Measurements from ENCODE around the gene LILRB5.
"Not testable (repeated sequence)": the region's sequence is repeated elsewhere in the genome, so short reads cannot be mapped to it uniquely, and the experiment has no call there.

The LILRB5 gene

GRCh38 chr19:54282686-54283470, 25.8 kb upstream of the LILRB5 start:
- Histone ChIP-seq H3K36me3 (ENCODE audit: low read depth) (no peaks in the 10 kb centered on the region), H3K27me3 (ENCODE audit: insufficient read depth, poor library complexity, severe bottlenecking) (peaks cover 2% of the 10 kb centered on the region), H3K4me1 (ENCODE audit: insufficient read depth, poor library complexity, severe bottlenecking) (no peaks in the 10 kb centered on the region), H3K9me3 (ENCODE audit: severe bottlenecking) (no peaks in the 10 kb centered on the region), H3K27ac (ENCODE audit: poor library complexity, severe bottlenecking) (no peak overlapping the region), H3K4me3 (ENCODE audit: severe bottlenecking) (no peak overlapping the region)
- DNase-seq (ENCODE audit: low spot score), result no peak
- TF ChIP-seq, protein P1, sequence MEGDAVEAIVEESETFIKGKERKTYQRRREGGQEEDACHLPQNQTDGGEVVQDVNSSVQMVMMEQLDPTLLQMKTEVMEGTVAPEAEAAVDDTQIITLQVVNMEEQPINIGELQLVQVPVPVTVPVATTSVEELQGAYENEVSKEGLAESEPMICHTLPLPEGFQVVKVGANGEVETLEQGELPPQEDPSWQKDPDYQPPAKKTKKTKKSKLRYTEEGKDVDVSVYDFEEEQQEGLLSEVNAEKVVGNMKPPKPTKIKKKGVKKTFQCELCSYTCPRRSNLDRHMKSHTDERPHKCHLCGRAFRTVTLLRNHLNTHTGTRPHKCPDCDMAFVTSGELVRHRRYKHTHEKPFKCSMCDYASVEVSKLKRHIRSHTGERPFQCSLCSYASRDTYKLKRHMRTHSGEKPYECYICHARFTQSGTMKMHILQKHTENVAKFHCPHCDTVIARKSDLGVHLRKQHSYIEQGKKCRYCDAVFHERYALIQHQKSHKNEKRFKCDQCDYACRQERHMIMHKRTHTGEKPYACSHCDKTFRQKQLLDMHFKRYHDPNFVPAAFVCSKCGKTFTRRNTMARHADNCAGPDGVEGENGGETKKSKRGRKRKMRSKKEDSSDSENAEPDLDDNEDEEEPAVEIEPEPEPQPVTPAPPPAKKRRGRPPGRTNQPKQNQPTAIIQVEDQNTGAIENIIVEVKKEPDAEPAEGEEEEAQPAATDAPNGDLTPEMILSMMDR (IDR thresholded peaks at IDR 0.05; ENCODE audit: poor library complexity, severe bottlenecking), result no peak
- ATAC-seq (ENCODE audit: low read depth), result no peak

- not testable (repeated sequence) for H3K36me3 ChIP-seq (ENCODE audit: low read depth); H3K4me1 ChIP-seq (ENCODE audit: insufficient read depth, poor library complexity, severe bottlenecking); ATAC-seq (ENCODE audit: low read depth)
Observed at GRCh38 chr19:54281729-54282075, 24.6 kb upstream of the LILRB5 start.

DNA sequence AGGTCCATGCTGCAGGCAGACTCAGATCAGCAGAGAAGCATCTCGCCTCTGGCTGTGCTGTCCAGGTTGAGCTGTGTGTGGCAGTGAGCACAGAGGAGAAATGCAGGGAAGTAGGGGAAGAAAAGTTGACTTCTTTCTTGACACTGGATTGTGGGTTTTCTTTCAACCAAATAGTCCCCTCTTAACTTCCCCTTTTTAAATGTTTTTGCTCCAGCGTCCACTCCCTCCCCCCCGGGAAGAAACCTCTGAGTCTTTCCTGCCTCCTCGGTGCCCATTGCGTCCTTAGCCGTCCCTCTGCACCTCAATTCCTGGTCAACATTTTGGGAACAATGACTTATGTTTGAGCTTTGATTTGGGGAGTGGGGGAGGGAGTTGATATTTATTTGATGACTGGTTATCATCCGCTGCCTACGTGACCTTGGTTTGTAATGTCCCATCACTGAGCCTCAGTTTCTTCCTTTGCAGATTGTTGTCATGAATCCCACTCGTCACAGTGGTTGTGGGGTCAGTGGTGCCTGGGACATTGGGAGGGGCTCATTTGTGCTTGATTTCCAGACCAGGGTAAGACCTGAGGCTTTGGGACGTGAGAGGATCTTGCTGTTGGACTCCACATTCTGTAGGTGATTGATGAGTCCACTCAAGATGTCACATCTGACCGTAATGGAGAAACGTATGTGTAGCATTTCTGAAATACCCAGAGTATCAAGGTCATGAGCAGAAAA, 24.1 kb upstream of the LILRB5 start, which contains the start of gene LILRB2:
Gene LILRB2 (minus strand): TSS at position 104 of the 722 bp plus-strand sequence. CDS start 614 bp downstream, outside the sequence.
- TF ChIP-seq, protein P1 (IDR thresholded peaks at IDR 0.05; ENCODE audit: poor library complexity, severe bottlenecking), result no peak
- no peaks in the 10 kb centered on the region for H3K9me3 ChIP-seq (ENCODE audit: severe bottlenecking)
- peaks cover 2% of the 10 kb centered on the region for H3K27me3 ChIP-seq (ENCODE audit: insufficient read depth, poor library complexity, severe bottlenecking)
- no peaks in the 10 kb centered on the region for H3K4me1 ChIP-seq (ENCODE audit: insufficient read depth, poor library complexity, severe bottlenecking)
- no peaks in the 10 kb centered on the region for H3K36me3 ChIP-seq (ENCODE audit: low read depth)
- ATAC-seq (ENCODE audit: low read depth), result no peak
- H3K27ac ChIP-seq (ENCODE audit: poor library complexity, severe bottlenecking), result no peak within 1 kb of the TSS
- no peak for DNase-seq (ENCODE audit: low spot score)
- no peak within 1 kb of the TSS for H3K4me3 ChIP-seq (ENCODE audit: severe bottlenecking)

More at GRCh38 chr19:54281729-54282075, 24.6 kb upstream of the LILRB5 start:
- not testable (repeated sequence) for H3K4me3 ChIP-seq (ENCODE audit: severe bottlenecking); DNase-seq (ENCODE audit: low spot score); H3K9me3 ChIP-seq (ENCODE audit: severe bottlenecking); H3K27ac ChIP-seq (ENCODE audit: poor library complexity, severe bottlenecking); H3K27me3 ChIP-seq (ENCODE audit: insufficient read depth, poor library complexity, severe bottlenecking)

DNA sequence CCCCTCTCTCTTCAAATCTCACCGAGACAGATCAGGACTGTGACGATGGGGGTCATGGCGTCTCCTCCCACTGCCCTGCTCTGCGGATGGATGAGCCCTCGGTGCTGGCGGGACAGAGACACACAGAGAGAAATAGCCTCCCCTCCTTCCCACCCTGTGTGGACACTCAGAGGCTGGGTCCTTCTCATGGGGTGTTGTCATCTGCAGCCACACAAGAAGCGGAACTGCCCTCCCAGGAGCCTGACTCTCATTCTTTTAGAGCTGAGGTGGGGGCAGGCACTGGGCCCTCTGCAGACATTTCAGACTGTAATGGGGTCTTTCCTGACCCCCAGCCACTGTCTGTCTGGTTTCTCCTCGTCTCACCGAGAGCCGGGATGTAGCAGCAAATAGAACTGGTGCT, 23.4 kb upstream of the LILRB5 start:
- not testable (repeated sequence) for H3K4me1 ChIP-seq (ENCODE audit: insufficient read depth, poor library complexity, severe bottlenecking); H3K36me3 ChIP-seq (ENCODE audit: low read depth); H3K27me3 ChIP-seq (ENCODE audit: insufficient read depth, poor library complexity, severe bottlenecking); H3K9me3 ChIP-seq (ENCODE audit: severe bottlenecking); H3K27ac ChIP-seq (ENCODE audit: poor library complexity, severe bottlenecking); ATAC-seq (ENCODE audit: low read depth); DNase-seq (ENCODE audit: low spot score); H3K4me3 ChIP-seq (ENCODE audit: severe bottlenecking)

DNA sequence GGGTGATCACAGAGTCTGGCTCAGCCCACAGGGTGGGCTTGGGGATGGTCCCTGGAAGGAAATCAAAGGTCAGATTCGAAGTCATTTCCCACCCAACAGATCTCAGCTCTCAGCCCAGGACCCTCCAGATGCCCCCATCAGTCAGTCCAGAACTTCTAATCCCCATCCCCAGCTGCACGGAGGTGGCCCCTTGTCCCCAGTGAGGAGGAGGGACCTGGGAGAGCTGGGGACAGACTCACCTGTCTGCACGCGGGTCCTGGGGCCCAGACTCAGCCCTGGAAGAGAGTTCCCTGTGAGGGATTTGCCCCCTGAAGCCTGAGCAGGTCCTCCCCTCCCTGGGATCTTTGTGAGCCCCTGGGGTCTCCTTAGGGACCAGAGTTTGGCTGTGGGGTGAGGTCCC, 23.0 kb upstream of the LILRB5 start:
- H3K9me3 ChIP-seq (ENCODE audit: severe bottlenecking); H3K27me3 ChIP-seq (ENCODE audit: insufficient read depth, poor library complexity, severe bottlenecking); DNase-seq (ENCODE audit: low spot score); H3K4me3 ChIP-seq (ENCODE audit: severe bottlenecking); ATAC-seq (ENCODE audit: low read depth); H3K36me3 ChIP-seq (ENCODE audit: low read depth); H3K4me1 ChIP-seq (ENCODE audit: insufficient read depth, poor library complexity, severe bottlenecking); H3K27ac ChIP-seq (ENCODE audit: poor library complexity, severe bottlenecking): not testable (repeated sequence)

DNA sequence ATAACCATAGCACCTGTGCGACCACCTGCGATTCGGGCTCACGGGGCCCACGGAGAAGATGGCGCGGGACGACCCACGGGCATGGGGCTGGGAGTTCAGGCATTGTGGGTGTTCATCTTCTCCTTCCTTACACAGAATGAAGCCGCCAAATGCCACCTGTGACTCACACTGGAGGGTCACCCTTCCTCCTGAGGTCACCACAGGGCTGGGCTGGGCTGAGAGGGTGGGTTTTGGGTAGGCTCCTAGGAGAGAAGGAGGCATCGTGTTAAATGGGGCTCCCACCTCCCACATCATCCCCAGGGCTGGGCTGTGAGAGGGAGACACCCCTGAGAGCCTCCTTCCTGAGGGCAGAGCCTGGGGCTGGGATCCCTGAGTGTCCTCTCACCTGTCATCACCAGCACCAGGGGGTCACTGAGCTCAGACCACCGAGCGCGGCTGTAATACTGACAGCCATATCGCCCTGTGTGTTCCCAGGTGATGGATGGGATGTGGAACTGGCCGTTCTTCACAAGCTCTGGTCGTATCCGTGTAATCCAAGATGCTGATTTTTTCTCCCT, 22.4 kb upstream of the LILRB5 start:
- Histone ChIP-seq H3K9me3 (ENCODE audit: severe bottlenecking) (no peaks in the 10 kb centered on the region), H3K4me1 (ENCODE audit: insufficient read depth, poor library complexity, severe bottlenecking) (no peaks in the 10 kb centered on the region), H3K36me3 (ENCODE audit: low read depth) (no peaks in the 10 kb centered on the region), H3K4me3 (ENCODE audit: severe bottlenecking) (no peak overlapping the region), H3K27ac (ENCODE audit: poor library complexity, severe bottlenecking) (no peak overlapping the region), H3K27me3 (ENCODE audit: insufficient read depth, poor library complexity, severe bottlenecking) (peaks cover 9% of the 10 kb centered on the region)
- ATAC-seq (ENCODE audit: low read depth) (no peak), DNase-seq (ENCODE audit: low spot score) (no peak)
- TF ChIP-seq, protein P1 (IDR thresholded peaks at IDR 0.05; ENCODE audit: poor library complexity, severe bottlenecking), result no peak

DNA sequence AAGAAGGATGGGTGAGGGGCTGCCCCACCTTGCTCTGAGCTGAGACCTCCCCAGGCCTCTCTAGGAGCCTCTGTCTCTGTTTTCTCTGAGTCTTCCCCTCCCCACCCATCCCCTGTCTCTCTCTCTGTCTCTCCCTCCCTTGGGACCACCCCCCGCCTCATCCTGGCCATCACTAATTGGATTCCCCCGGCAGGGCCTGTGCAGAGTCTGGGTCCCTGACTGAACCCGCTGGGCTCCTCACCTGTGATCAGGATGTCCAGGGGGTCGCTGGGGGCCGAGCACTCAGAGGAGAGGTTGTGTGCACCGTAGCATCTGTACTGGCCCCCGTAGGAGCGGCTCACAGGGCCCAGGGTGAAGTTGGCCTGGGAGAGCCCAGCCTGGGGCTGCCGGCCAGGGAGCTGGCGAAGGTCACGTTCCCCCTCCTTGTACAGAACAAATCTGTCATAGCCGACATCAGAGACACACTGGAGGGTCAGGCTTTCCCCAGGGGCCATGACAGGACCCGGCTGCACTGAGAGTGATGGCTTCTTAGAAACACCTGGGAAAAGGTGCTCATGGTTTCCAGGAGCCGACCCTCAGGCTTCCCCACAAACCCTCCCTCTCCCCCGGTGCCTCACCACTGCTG, 21.6 kb upstream of the LILRB5 start:
- H3K4me1 ChIP-seq (ENCODE audit: insufficient read depth, poor library complexity, severe bottlenecking); DNase-seq (ENCODE audit: low spot score); H3K9me3 ChIP-seq (ENCODE audit: severe bottlenecking); H3K27ac ChIP-seq (ENCODE audit: poor library complexity, severe bottlenecking); ATAC-seq (ENCODE audit: low read depth); H3K4me3 ChIP-seq (ENCODE audit: severe bottlenecking); H3K36me3 ChIP-seq (ENCODE audit: low read depth): not testable (repeated sequence)
- H3K27me3 ChIP-seq (ENCODE audit: insufficient read depth, poor library complexity, severe bottlenecking), result peaks cover 16% of the 10 kb centered on the region

DNA sequence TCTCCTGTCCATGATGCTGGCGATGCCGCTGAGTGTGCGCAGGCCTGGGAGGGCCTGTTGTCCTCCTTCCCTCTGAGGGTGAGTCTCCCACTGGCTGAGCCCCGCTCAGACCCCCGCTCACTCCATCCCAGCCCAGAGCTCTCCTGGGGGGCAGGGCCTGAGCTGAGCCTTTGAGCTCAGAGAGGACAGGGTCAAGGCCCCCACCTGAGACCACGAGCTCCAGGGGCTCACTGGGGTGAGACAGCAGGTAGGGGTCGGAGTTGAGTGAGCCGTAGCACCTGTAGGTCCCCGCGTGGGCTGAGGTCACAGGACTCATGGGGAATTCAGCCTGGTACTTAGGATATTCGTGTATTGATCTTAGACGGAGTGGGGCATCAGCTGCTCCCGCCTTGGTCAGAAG, 21.0 kb upstream of the LILRB5 start:
- H3K4me3 ChIP-seq (ENCODE audit: severe bottlenecking); DNase-seq (ENCODE audit: low spot score); H3K4me1 ChIP-seq (ENCODE audit: insufficient read depth, poor library complexity, severe bottlenecking); ATAC-seq (ENCODE audit: low read depth); H3K9me3 ChIP-seq (ENCODE audit: severe bottlenecking); H3K36me3 ChIP-seq (ENCODE audit: low read depth); H3K27ac ChIP-seq (ENCODE audit: poor library complexity, severe bottlenecking): not testable (repeated sequence)
- peaks cover 23% of the 10 kb centered on the region for H3K27me3 ChIP-seq (ENCODE audit: insufficient read depth, poor library complexity, severe bottlenecking)

Measured in RWPE2 (cell line).